ENCODE measurements around the gene TNN. TPM values are rescaled to one million over a fixed set of nuclear protein-coding genes. Genes with fewer than 3 reads are reported as not detected.

The TNN gene
- total RNA-seq, 1 donor from 2014 or later: not detected

DNA sequence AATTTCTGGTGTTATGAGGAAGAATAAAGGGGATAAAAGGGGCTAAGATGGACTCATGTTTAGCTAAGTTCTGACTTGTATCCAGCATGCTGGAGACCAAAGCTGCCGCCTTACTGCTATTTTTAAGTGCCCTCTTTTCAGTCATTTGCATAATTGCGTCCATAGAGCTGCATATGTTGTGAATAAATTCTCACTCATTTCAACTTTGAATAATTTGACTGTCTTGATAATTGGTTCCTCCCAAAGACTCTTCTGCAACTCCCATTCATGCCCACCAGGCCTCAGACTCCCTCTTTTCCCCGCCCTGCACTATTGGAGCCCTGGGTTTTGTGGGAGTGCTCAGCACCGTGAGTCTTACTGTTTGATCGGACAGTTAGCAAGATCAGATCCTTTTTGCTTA lies 79.9 kb downstream of the TNN start:
- no peak for DNase-seq (ENCODE audit: low spot score)

DNA sequence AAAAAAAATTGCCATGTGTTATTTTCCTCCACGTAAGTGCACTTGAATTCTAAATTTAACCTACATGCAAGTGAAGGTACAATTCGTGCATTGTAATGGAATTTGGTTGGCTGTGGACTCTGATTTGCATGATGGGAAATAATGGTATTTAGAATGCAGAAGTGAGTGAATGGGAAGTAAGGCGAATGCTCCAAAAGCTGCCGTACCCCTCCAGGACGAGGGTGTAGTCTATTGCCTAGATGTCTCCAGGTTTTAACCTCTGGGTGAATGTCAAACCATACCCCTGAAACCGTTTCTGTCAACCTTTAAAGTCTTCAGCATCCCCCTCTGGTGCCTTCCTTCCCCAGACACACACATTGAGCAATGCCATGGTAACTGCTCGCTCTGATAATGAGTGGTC lies 80.4 kb downstream of the TNN start:
- no peak for DNase-seq (ENCODE audit: low spot score)

DNA sequence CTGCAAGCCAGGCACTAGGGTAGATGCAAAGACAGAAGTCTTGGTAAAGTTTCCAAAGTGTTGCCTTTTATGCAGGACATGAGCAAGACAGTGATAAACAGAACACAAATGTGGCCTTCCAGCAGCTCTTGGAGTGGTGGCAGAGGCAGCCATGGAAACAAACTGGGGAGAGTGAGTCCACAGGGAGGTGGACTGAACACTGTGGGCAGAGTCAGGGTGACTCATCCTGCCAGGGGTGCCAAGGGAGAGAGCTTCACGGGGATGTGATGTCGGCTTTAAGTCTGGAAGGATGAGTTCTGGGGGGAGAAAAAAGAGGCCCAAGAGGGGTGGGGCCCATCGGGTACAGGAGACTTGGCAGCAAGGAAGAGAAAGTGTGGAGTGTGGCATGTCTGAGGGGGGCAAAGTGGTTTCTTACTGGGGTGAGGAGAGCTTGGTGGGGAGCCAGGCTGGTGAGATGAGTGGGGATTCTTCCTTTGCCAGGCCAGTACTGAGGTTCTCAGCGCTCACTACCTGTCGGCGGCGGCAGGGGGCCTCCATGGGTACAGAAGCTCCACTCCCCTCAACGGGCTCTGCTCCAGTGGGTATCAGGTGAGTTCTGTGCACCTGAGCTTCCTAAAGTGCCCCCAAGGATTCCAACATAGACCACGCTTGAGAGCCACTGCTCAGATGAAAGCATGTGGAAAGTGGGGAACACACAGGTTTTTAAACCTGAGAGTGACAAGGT lies 83.1 kb downstream of the TNN start:
- no peak for DNase-seq (ENCODE audit: low spot score)

GRCh38 chr1:175152006-175152652 lies 84.5 kb downstream of the TNN start:
- peak; percentile 40 for DNase-seq (ENCODE audit: low spot score)

DNA sequence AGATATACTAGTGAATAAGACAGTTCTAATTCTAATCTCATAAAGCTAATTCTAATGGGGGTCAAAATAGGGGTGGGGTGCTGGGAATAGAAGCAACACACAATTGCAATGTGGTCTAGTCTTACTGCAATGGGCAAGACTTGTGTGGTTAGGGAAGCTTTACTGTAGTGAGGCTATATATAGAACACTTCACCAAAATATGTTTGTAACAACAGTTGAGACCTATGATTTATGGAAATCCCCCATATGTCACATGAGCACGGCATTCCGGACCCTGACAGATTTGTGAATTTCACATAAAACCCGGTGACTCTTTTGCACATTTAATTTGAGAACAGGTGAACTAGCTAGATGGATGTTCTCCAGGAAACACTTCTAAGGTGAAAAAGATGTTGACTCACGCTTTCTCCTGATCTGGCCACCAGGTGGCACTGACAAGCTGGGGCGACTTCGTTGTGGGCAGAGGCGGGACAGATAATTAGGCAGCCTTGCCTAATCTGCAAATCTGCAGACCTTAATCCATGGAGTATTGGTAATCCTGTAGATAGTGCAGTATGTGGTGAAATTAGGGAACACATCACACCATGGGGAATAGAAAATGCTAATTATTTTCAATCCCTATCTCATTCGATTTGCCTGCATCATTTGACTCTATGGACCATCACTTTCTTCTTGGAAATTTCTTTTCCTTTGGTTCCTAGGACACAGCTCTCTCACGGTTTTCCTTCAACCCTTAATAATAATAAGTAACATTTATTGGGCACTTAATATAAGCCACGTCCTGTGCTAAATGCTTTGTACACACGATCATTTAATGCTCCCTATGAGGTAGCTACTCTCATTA lies 87.2 kb downstream of the TNN start:
- DNase-seq (ENCODE audit: low spot score): peak; percentile 50

- no peak for DNase-seq (ENCODE audit: low spot score)
Measured at GRCh38 chr1:175155473-175155856, 87.8 kb downstream of the TNN start.

DNA sequence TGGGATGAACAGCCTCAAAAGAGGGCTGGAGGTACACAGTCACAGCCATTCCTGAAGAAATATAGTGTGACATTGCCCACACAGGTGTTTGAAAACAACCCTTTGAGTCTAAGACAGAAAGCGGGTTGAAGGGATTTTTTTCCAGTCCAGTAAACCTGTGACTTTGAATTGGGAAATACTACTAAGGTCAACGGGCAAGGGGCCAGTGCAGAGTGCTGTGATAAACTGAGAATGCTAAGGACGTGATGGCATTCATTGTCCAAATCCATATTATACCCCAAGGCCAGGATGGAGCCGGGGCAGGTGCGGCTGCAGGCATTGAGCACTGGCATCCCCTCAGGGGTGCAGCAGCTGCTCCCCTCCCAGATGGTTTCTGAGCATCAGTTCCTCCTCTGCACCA lies 88.3 kb downstream of the TNN start:
- no peak for DNase-seq (ENCODE audit: low spot score)

DNA sequence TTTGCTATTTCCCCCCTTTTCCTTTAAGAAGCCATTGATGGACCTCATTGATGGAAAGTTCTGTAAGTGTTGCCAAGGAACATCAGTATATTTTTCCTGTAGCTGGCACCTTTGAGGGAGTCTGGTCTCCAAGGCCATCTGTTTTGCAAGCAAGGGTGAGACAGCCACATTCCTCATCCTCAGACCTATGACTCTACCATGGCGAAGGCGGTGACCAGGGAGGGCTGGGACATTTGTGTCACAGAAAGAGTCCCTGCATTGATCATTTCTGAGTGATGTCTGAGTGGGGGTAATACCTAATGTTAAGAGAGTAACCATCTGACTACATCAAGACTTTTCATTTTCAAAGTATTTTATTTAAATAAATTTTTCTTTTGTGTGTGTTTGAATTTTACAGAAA lies 89.6 kb downstream of the TNN start:
- no peak for DNase-seq (ENCODE audit: low spot score)

DNA sequence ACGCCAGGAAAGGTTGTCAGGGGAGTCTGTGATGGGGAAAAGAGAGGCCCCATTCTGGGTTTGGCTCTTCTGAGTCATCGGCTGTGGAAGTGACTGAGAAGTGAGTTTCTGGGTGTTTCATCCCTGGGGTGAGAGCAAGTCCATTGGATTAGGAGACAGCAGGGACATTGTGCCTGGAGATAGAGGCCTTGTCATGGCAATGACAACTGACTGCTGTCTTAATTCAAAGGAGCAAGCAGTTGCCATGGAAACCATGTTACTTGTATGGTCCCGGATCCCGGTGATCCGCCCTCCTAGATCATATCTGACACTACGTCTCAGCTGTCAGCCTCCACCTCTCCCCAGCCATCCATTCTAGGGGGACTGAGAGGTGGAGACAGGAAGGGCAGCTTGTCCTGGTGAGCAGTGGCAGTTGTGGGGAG lies 90.5 kb downstream of the TNN start:
- DNase-seq (ENCODE audit: low spot score): peak; percentile 9

- no peak for DNase-seq (ENCODE audit: low spot score)
Measured at GRCh38 chr1:175162955-175163354, 95.3 kb downstream of the TNN start.

DNA sequence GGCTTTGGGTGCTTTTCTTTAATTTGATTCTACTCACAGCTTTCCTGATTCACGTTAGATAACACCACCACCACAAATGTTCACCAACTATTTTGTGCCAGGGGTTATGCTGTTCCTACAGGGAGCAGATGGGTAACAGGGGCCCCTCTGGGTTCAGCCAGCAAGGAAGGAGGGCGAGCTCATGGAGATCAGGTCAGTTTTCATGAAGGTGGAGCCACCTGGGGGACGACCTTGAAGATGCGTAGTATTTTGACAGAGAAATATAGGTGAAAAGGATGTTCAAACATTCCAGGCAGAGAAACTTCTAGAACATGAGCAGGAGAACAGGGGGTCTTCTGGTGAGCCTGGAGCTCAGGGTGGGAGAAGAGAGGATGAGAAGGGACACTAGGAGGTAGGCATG lies 96.1 kb downstream of the TNN start:
- DNase-seq (ENCODE audit: low spot score): no peak

DNA sequence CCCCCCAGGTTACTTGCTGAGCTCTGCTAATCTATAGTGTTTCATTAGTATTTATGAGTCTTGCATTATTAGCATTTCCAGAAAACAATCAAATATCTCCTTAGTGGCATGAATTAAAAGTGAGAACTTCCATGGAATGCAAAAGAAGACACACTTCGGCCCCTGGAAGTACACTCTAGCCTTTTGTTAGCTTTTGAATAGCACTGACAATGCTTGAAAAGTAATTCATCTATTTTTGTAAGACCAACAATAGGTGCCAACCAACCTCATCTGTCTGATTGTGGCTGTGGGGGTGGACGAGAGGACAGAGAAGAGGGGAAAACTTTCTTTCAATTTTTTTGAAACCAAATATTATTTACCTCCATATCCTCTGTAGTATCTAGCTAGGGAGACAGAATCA lies 97.1 kb downstream of the TNN start:
- DNase-seq (ENCODE audit: low spot score): no peak

- no peak for DNase-seq (ENCODE audit: low spot score)
Measured at GRCh38 chr1:175166746-175167145, 99.1 kb downstream of the TNN start.

DNA sequence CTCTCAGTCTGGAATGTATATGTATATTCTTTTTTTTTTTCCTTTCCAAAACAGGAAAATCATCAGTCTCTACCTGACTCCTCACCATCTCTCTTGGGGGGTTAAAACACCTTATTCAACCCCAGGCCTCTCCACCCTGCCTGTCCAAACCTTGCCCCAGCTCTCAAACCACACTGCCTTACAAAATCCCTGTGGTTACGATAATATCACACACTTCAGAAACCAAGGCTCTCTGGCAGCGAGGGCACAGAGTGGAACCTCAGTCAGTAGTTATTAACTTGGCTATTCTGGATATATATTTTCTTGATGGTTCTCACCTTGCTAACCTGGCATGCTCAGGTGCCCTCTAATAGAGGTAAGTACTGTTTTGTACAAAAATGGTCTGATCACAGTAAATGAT lies 100.2 kb downstream of the TNN start:
- DNase-seq (ENCODE audit: low spot score): no peak

GRCh38 chr1:175168782-175169181 lies 101.1 kb downstream of the TNN start:
- no peak for DNase-seq (ENCODE audit: low spot score)

DNA sequence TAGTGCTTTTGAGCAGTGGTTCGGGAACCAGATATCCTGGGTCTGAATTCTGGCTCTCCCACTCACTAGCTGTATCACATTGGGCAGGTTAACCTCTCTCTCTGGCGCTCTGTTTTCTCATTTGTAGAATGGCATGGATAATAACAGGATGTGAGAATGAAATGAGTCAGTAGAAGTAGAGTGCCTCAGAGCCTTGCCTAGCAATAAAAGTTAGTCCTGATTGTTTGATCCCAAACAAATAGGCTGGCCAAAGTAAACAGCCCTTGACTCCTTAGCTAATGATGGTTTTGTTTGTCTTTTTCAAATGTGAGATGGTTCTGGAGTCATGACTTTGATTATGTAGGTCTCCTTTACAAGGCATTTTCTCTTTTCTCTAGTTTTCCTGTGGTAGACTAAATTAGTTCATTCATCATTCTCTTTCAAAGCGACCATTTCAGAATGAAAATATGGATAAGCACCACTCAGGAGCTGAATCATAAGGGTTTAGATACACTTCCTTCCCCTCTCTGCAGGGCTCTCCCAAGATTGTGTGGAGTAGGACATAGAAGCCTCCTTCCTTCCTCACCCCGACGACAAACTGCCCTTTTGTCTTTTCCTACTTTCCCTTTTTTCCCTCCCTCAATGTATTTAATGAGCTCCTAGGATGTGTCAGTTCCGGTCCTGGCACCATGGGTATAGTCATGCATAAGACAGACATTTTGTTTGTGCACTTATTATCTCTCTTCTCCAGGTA lies 101.8 kb downstream of the TNN start:
- DNase-seq (ENCODE audit: low spot score): peak; percentile 9

DNA sequence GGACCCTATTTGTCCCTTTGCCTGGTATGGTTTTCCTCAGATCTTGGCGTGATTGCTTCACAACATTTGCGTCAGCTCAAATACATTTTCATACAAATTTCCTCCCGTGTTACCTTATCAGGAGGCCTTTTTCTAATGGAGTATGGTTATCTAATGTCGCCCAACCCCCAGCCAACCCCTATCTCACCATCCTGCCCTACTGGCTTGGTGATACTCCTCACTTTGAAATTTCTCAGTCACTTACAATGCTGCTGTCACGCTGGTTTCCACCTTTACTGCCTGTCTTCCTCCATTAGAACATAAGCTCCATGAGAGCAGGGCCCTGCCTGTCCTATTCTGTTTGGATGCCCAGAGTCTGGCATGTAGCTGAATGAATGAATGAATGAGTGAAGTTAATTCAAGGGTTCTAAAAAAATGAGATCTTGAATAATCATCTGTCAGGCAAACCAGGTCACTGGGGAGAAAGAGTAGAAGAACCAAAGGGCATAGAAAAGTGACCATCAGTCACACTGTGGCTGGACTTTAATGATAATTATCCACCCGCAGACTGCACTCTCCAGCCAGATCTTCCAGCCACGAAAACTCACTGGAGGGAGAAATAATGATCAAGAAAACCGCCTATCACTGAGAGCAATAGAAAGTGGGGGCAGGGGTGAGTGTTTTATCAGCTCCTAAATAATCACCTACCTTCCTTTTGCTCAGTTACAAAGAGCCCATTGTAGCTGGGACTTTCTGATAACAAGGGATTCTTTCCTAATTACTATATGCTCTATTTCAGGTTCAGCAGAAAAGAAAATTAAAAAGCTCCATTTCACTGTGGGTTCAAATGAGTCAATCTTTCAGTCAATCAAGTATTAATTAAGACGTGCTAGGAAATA lies 103.6 kb downstream of the TNN start:
- DNase-seq (ENCODE audit: low spot score): no peak

DNA sequence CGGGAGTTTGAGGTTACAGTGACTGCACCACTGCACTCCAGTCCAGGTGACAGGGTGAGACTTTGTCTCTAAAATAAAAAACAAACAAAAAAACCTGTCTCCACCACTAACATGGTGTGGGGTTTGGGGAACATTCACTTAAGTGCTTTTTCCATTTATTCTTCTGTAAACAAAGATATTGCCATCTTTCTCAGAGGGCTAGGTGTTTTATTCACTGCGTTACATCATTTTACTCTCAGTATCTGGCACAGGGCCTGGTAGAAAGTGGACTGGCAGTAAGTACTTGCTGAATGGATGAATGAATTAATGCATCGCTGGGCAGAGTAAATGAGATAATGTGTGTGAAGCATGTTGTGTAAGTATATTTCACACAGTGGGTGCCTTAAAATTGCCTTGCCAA lies 104.9 kb downstream of the TNN start:
- no peak for DNase-seq (ENCODE audit: low spot score)

DNA sequence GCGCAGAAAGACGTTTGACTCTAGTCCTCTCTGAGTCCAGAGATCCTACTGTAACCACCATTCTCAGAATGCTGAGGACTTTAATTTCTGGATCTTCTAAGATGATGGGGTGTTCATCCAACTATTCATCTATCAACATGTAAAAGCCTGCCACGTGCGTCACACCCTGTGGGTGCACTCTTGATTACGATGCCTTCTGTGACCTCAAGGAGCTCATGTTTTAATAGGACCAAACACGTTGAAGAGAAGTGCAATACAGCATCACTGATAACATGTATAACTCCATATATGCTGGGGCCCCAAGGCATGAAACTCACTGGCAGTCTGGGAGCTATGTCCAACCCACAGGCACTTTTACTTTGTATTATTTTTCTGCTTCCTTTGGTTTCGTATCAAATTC lies 105.9 kb downstream of the TNN start:
- DNase-seq (ENCODE audit: low spot score): peak; percentile 32

DNA sequence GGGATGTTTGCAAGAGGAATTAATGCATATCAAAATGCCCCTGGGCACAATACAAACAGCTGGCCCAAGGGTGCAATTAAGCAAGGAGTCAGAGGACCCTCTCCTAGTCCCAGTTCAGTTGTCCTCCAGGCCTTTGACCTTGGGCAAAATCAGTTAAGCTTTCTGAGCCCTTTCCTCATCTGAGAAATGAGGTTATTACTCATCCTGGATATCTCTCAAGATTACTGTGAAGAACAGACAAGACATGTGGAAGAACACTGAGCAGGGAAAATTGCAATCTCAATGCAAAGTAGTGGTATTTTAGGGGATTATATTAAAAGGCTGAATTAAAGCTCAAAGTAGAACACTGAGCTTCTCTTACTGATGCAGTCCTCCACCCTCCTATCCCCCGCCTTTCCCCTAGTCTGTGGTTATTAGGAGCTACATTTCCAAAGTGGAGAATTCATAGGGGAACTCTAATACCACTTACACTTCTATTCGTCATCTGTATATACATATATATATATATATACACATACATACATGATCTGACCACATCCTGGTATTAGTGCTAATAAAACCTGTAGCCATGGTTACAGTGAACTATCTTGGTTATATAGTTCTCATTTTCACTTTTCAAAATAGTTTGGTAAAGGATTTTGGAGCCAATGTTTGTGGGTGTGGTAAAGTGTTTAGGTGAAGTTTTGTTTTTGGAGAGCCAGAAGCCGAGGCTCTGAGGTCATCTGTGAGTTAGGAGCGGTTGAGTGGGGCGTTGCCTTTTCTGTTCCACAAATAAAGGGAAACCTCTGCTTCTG lies 106.9 kb downstream of the TNN start:
- DNase-seq (ENCODE audit: low spot score): peak; percentile 96
